ENCODE measurements around the gene NAXE.
"Not testable (repeated sequence)": the region's sequence is repeated elsewhere in the genome, so short reads cannot be mapped to it uniquely, and the experiment has no call there.

The NAXE gene

GRCh38 chr1:156592910-156593660, 1.5 kb downstream of the NAXE start:
- DNase-seq (ENCODE audit: low read depth in 3 of 3, low spot score in 1 of 3): no peak

DNA sequence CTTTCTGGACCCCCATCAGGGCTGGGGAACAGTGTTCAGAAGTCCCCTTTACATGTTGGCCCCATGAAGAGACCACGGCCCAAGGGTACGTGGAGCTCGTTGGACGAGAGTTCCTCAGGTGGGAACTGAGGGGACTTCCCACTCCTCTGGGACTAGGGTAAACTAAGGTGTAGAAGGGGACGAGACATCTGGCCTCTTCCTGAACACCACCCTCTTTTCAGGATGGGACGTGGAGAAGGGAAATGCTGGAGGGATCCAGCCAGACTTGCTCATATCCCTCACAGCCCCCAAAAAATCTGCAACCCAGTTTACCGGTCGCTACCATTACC, 2.0 kb downstream of the NAXE start:
- DNase-seq (ENCODE audit: low read depth in 3 of 3, low spot score in 1 of 3): no peak

- no peak for DNase-seq (ENCODE audit: low read depth in 3 of 3, low spot score in 1 of 3)
Observed at GRCh38 chr1:156594190-156594589, 2.6 kb downstream of the NAXE start.

- DNase-seq (ENCODE audit: low read depth in 3 of 3, low spot score in 1 of 3): no peak
Observed at GRCh38 chr1:156595016-156595415, 3.4 kb downstream of the NAXE start.

GRCh38 chr1:156596426-156596825, 4.8 kb downstream of the NAXE start:
- DNase-seq (ENCODE audit: low read depth in 3 of 3, low spot score in 1 of 3): no peak

DNA sequence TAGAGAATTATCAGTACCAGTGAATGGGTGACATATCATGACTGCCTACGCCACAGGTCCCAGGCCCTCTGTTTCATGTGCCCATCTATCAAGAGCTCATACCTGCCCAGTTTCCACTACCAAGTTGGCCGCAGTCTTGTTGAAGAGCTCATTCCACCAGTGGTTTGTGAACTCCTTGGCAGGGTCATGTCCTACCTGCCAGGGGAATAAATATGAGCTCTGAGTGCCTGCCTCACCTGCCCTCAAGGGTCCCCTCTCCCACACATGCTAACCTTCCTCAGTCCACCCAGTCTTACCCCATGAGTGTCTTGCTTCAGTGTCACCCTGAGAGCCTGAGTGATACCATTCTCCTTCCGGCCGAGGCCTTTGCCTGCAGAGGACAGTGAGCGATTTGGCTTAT, 6.5 kb downstream of the NAXE start:
- no peak for DNase-seq (ENCODE audit: low read depth in 3 of 3, low spot score in 1 of 3)

GRCh38 chr1:156598731-156599432, 7.3 kb downstream of the NAXE start:
- DNase-seq (ENCODE audit: low read depth in 3 of 3, low spot score in 1 of 3): no peak

DNA sequence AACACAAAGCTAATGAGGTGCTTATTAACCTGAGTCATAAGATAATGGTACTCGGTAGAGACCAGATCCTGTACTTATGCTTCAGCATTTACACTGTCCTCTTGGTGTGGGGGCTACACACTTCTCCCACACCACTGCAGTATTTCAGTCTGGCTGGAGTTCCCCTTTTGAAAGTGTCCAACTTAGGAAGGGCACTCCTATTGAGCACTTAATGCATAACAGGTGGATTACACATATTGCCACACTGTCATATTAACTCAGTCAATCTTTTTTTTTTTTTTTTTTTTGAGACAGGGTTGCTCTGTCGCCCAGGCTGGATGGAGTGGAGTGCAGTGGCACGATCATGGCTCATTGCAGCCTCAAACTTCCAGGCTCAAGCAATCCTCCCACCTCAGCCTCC, 8.2 kb downstream of the NAXE start:
- DNase-seq (ENCODE audit: low read depth in 3 of 3, low spot score in 1 of 3): no peak

DNA sequence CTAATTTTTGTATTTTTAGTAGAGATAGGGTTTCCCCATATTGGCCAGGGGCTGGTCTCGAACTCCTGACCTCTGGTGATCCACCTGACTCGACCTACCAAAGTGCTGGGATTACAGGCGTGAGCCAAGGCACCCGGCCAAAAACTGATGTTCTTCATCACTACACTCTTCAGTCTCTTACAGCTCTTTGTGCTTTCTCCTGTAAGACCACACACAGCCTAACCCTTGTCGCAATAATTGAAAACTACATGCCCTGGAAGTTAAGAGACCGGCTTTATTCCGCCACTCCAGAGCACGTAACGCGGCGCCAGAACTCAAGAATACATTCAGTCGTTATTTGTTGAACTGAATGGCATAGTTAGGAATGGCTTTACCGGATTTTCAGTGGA, 9.2 kb downstream of the NAXE start:
- DNase-seq (ENCODE audit: low read depth in 3 of 3, low spot score in 1 of 3): no peak

GRCh38 chr1:156601122-156601830, 9.7 kb downstream of the NAXE start, which contains the start of gene GPATCH4:
GPATCH4 (minus strand) TSS chr1:156601479.
- DNase-seq (ENCODE audit: low read depth in 3 of 3, low spot score in 1 of 3): peak; percentile 37 to 55 (median 48)

GRCh38 chr1:156601892-156602291, 10.3 kb downstream of the NAXE start:
- DNase-seq (ENCODE audit: low read depth in 3 of 3, low spot score in 1 of 3): no peak

GRCh38 chr1:156602557-156602993, 11.0 kb downstream of the NAXE start:
- no peak for DNase-seq (ENCODE audit: low read depth in 3 of 3, low spot score in 1 of 3)

DNA sequence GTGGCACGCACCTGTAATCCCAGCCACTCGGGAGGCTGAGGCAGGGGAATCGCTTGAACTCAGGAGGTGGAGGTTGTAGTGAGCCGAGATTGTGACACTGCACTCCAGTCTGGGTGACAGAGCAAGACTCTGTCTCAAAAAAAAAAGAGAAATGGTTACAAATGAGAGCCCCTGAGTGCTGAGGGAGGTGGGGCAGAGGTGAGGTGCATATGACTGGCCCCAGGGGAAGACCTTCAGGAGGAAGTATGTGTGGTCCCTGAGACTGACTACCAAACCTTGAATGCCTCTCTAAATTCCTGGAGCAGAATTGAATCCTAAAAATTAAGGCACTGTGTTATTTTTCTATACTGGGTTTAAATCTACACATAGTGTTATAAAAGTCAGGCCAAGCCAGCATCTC, 15.8 kb downstream of the NAXE start:
- DNase-seq (ENCODE audit: low read depth in 3 of 3, low spot score in 1 of 3): not testable (repeated sequence)

DNA sequence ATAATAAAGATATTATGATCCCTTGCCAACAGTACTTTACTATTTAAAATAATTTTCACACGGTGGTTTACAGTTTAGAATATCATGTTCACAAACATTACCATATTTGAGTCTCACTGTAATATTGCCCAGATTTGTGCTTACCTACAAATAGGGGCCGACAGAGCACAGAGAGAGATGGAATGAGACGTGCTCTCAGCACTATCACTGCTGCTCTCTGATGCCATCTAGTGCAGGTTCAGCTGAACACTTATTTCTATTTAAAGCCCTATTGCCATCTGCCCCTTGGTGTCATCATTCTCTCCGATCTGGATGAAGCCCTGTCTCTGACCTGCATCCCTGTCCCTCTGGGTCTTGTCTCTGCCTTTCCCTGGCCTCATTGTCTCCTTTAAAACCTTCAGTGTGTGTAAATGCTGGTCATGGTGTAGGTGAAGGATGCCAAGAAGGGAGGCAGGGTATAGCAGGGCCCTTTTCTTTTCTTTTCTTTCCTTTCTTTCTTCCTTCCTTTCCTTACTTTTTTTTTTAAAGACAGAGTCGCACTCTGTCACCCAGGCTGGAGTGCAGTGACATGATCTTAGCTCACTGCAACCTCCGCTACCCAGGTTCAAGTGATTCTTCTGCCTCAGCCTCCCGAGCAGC, 16.6 kb downstream of the NAXE start:
- DNase-seq (ENCODE audit: low read depth in 3 of 3, low spot score in 1 of 3): peak in 1 of 3 donors; percentile 42

GRCh38 chr1:156608981-156609380, 17.4 kb downstream of the NAXE start:
- no peak for DNase-seq (ENCODE audit: low read depth in 3 of 3, low spot score in 1 of 3)

DNA sequence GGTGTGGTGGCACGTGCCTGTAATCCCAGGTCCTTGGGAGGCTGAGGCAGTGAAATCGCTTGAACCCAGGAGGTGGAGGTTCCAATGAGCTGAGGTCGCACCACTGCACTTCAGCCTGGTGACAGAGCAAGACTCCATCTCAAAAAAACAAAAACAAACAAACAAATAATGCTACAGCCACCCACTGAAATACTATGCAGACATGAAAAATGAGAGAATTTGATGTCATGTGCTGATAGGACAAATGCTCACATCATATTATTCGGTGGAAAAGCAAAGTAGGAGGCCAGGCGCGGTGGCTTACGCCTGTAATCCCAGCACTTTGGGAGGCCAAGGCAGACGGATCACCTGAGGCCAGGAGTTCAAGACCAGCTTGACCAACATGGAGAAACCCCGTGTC, 18.5 kb downstream of the NAXE start:
- DNase-seq (ENCODE audit: low read depth in 3 of 3, low spot score in 1 of 3): not testable (repeated sequence)

DNA sequence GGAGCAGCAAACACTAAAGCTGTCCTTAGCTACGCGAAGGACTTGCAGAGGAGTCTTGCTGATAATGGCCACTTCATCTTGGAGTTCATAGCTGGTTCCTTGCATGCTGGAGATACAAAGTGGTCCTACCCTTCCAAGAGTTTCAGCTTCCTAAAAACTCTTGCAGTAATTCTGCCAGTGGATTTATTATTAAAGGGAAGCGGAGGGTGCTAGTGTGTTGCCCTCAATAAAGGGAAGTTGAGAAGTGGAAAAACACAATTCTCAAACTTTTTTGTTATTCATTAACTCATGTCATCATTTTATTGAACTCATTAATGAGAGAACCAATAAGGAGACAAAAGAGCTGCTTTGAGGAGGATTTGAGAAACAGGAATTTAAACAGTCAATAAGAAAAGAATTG, 21.1 kb downstream of the NAXE start:
- DNase-seq (ENCODE audit: low read depth in 3 of 3, low spot score in 1 of 3): no peak

- no peak for DNase-seq (ENCODE audit: low read depth in 3 of 3, low spot score in 1 of 3)
Observed at GRCh38 chr1:156615946-156616345, 24.4 kb downstream of the NAXE start.

DNA sequence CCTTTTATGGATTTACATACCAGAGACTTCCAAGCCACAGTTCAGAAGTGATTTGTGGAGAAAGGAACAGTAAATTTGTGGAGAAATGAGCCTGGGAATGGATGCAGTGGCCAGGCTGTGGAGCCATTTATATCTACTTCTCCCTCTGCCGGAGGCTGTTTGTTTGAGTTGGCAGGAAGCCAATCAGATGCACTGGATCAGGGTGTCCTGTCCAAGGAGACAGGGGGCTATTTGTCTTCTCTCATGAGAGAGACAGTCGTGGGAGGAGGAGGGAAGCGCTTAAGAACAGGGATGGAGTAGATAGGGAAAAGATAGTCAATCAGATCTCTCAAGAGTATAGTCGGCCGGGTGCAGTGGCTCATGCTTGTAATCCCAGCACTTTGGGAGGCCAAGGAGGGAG, 24.9 kb downstream of the NAXE start:
- DNase-seq (ENCODE audit: low read depth in 3 of 3, low spot score in 1 of 3): no peak

DNA sequence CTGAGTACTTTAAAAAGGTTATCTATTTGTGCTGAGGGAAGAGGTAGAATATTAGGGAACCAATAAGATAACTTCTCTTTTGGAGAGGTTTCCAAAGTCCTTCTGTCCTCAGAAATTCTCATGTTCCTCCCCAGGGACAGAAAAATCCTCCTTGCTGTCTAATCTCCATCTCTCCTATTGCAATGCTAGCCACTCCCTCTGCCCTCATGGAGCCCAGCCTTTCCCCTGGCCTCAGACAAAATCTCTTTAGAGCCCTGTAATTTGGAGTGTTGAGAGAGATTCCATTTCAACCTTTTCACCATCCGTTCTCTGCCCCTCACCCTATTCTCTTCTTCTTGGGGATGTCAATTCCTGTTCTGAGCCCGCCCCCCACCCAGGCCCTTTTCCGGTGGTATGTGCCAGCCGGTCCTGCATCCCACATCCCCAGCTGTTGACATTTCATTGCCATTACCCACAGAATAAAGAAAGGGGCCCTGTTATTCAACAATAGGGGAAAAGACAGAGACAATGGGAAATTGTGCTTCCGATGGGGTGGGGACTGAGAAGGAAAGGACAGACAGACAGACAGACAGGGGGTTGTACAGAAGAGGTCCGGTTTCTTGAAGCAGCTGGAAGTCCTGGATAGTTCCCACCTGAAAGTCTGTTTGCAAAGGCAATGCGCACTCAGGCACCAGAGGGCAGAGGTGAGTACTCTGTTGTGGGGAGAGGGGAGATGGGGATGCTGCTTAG, 27.4 kb downstream of the NAXE start, which contains the start of gene HAPLN2:
HAPLN2 (plus strand) TSS at position 563 of the 729 bp plus-strand sequence. CDS start 4,076 bp downstream, outside the sequence.
- no peak for DNase-seq (ENCODE audit: low read depth in 3 of 3, low spot score in 1 of 3)

GRCh38 chr1:156619582-156619955, 28.0 kb downstream of the NAXE start:
- no peak for DNase-seq (ENCODE audit: low read depth in 3 of 3, low spot score in 1 of 3)
